NOMO-1 treated with dmso at 0.1 percent for 144 hours (cell line): Measurements from ENCODE around the gene GADD45GIP1.

Experiments used
- DNase-seq: peaks from one replicate; lab custom pipeline; 2025; ENCODE audit not compliant: unreplicated experiment; lab: John Stamatoyannopoulos, UW

Gene GADD45GIP1

DNA sequence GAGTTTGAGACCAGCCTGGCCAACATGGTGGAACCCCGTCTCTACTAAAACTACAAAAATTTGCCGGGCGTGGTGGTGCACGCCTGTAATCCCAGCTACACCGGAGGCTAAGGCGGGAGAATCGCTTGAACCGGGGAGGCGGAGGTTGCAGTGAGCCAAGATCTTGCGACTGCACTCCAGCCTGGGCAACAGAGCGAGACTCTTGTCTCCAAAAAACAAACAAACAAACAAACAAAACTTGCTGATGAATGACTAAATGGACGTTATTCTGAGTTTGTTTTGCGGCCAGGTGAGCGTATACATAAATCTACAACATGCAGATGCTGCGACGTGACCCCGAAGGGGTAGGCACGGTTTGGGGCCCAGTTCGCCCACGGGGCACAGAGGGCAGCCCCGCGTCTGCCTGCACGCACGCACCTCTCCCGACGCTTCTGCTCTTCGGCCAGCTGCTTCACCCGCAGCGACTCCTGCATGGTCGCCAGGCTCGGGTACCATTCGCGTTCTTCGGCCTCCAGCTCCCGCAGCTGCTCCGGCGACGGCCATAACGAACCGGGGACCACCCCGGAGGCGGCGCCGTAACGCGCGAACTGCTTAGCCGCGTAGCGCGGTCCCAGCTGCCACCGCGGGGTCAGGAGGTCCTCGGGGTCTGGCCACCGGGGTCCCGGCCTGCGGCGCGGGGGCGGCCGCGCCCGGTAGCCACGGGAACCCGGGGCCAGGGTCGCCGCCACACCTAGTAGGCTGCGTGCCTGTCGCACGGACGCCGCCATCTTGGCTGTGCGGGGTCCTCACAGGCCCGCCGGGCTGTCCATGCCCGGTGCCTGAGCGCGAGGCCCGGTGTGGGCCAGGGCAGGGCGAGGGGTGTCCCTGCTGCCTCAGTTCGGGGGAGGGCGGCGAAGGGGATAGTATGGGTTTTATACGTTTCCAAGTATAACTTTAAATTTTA lies at the start of gene GADD45GIP1:
GADD45GIP1 (minus strand) TSS at position 778 of the 943 bp plus-strand sequence; CDS start at position 767, 11 bp downstream.
- peak; percentile 51 for DNase-seq

DNA sequence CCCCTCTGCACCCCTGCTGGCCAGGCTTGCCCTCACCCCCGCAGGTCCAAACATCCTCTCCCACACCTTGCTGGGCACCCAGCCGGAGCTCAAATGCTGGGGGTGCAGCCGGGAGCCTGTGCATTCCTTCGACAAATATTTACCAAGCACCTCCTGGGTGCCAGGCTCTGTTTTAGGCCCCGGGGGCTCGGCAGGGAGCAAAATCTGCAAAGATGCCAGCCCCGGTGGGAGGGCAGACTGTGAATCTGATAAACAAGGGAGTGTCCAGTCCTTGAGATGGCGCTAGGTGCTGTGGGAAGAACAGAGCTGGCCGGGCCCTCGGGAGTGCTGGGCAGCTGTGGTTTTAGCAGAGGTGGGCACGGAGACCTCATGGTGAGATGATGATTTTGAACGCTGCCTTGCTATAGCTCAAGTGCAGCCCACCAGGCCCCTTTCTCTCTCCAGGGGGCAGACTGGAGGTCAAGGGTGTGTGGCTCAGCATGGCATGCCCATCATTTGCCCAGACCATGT lies 48.9 kb upstream of the GADD45GIP1 start:
- DNase-seq, result no peak

DNA sequence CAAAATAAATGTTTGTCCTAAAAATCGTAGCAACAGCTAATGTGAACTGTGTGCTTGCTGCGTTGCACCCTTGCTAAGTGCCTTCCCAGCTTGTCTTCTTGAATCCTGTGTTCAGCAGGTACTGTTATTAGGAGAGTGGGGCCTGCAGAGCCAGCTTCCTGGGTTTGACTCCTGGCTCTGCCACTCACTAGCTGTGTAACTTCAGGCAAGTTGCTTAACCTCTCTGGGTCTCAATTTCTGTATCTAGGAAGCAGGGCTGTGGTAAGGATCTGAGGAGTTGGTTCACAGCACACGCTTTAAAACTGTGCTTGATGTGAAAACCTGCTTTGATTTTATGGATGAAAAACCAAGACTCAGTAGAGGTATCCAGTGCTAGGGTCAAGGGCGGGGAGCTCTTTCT lies 48.2 kb upstream of the GADD45GIP1 start:
- no peak for DNase-seq

DNA sequence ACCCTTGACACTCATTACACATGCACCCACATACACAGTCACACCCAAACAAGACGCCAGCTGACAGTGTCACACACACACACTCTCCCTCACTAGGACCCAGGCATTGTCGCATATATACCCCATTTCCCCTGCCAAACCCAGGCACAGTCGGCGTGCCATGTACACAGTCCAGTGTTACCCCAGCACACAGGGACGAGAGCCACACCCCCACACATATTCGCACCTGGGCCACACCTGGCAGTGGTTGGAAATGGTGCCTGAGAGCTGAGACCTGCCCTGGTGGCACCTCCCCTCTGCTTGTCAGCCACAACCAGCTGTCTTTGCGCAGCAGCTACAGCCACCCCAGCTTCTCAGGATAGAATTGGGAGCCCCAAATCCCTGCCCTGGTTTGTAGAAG lies 47.2 kb upstream of the GADD45GIP1 start:
- DNase-seq, result no peak

DNA sequence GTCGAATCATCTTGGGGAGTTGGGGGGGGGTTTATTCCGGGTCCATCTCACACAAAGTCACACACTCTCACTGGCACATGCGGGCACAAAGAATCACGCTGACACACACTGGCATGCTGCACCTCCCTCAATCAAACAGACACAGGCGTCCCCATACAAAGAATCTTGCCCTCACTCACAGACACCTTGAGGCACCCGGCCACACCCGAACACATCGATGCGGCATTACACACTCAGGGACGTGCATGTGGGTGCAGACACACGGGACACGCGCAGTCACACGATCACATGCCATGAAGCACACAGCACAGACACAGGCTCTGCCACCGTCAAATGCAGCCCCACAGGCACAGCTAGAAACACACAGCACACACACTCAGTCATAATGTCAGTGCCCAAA lies 46.1 kb upstream of the GADD45GIP1 start:
- no peak for DNase-seq

DNA sequence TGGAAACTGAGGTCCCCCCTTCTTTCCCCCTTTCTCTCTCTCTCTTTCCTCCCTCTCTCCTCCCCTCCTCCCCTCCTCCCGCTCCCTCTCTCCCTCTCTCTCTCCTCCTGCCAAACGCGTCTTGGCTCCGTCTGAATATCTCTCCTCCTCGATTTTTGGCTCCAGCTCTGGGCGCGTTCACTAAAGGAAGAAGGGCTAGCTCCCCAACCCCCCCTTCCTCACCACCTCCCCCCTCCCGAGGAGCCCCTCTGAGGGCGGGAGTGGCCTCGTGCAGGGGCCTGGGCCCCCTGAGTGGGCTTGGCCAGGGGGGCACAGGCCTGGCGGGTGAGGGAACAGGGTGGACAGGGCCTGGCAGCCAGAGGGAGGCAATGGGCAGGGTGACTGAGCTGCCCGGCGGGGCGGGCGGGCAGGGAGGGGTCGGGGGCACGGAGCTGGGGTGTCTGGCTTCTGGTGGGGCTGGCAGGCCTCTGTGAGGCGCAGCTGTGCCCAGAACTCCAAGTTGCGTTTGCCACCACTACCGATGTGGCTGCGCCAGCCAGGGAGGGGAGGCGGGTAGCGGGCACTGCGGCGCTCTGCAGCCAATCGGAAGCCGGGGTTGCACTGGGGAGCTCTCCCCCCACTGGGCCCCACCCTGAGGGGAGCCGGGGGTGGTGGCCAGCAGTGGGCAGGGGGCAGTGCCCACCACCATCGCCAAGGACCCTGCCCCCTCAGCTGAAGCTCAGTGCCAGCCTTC lies 45.3 kb upstream of the GADD45GIP1 start:
- no peak for DNase-seq

DNA sequence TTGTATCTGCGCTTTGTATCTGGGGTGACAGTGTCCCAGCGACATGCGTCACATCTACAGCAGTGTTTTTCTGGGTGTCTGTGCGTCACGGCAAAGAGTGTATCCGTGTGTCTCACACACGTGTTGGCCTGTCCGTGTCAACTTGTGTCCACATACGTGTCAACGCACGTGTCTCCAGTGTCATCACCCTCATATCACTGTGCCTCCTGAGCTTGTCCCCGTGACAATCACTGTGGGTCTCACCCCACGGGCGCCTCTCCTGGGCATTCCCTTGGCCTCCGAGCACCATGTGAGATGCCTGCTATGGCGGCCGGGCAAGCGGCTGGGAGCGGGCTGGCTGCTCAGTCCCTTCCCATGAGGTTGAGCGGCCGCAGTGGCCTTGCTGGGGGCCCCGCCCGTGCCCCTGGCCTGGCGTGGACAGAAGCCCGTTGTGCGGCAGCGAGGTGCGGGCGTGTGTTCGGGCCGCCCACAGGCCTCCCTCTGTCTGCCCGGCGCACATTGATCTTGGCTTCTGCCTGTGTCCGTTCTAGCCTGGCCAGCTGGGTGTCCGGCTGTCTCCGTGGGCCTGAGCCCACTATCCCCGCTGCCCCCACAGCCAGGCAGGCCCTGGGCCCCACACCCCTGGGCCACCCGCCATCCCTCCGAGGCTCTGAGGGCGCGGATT lies 44.6 kb upstream of the GADD45GIP1 start:
- DNase-seq, result no peak

DNA sequence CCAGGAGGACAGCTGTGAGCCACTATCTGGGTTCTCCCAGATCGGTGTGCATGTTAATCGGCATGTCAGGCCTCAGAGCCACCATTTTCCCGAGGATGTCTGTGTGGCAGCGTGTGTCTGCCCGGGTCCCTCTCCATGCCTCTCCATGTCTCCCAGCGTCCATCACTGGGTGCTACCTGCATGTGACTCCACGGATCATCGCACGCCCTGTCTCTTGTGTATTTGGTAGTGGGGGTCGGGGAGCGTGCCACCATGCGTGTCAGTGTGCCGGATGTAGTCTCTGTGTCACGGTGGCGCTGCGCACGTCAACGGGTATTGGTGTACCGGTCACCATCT lies 44.1 kb upstream of the GADD45GIP1 start:
- no peak for DNase-seq

DNA sequence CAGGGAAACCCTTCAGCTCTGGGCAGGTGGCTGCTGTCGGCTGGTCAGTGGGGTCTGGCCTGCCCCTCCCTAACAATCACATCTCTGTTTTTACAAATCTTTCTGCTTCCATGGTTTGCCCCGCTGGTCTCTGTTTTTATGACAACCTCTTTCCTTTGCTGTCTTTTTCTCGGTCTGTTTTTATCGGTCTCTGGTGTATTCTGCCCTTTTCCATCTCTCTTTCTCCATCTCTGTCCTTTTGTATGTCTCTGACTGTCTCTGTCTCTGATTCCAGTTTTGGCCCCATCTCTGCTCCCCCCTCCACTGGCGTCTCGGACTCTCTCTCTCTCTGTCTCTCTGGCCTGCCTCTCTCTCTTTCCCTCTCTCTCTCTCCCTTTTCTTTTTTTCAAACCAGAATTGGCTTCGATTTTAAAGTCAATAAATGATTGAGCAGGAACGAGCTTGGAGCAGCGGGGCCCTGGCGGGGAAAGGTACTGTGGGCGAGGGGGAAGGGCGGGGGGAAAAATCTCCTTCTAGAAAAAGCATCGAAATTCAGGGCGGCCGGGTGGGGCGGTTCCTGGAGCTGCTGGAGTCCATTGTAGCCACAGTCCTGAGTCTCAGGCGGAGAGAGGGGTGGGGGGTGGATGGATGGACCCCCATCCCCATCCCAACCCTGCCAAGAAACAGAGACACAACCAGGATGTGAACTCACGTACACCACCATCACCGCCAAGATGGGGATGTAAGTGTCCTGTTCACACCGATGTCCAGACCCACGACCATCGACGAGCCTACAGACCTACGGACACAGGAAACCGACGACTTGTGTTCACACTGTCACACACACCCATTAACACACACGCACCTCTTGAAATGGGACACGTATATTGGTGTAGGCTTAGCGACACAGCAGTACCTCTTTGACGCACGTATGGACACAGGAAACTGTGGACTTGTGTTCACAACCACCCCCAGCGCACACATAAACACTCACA lies 41.2 kb upstream of the GADD45GIP1 start:
- DNase-seq, result no peak

DNA sequence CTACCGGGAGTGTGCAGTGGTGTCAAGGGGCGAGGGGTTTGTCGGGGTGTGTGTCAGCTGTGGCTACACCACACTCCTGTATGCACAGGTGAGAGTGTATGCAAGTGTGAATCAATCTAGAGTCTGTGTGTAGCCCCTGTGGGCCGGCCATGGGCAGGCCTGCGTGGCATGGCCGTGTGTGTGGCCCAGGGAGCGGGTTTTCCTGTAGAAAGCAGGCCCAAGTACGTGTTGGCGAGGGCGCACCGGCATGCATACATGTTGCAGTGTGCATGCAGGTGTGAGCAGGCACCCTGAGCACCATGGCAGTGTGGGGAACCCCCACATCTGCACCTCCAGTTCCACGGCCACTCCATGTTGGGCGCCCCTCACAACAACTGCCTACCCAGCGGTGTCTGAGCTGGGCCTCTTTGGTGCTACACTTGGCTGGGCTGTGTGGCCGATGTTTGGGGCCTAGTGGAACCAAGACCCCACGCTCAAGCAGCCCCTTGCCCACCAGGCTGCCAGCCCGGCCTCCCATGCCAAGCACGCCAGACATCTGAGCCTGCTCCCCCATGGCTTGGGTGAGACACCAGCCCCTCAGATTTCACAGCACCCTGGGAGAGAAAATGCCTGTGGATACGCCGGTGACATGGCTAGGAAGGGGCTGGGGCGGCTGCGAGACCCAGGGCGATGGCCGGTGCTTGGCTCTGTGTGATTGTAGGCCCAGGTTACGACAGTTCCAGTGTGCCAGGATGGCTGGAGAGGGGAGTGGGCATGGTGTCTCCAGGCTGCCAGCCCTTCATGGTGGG lies 40.4 kb upstream of the GADD45GIP1 start:
- DNase-seq, result no peak

DNA sequence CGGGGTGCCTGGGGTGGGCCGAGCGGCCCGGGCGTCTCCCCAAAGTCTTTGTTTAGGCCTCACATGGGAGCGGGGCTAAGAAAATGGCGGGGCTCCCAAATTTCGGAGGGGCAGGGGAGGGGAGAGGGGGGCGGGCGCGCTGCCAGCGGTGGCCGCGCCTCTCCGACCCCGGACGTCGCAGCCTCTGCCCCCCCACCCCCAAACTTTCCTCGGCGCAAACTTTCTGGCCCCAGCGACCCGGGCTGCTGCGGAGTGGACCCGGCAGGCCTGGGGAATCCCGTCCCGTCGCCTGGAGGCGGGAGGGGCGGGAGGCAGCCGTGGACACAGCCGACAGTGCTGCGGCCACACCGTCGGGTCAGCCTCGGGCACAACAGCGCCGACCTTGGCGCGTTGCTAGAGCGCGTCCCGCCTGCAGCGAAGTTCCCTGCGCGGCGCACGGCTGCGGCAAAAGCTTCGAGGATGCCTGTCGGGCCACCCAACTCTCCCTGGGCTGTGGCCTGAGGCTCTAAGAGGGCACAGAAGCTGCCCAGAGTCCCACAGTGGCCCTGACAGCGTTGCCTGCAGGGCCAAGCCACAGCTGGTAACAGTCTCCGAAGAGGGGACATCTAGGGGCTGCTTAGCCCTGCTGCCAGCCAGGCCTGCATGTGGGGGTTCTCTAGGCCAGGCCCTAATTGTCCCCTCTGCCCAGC lies 39.5 kb upstream of the GADD45GIP1 start:
- no peak for DNase-seq

DNA sequence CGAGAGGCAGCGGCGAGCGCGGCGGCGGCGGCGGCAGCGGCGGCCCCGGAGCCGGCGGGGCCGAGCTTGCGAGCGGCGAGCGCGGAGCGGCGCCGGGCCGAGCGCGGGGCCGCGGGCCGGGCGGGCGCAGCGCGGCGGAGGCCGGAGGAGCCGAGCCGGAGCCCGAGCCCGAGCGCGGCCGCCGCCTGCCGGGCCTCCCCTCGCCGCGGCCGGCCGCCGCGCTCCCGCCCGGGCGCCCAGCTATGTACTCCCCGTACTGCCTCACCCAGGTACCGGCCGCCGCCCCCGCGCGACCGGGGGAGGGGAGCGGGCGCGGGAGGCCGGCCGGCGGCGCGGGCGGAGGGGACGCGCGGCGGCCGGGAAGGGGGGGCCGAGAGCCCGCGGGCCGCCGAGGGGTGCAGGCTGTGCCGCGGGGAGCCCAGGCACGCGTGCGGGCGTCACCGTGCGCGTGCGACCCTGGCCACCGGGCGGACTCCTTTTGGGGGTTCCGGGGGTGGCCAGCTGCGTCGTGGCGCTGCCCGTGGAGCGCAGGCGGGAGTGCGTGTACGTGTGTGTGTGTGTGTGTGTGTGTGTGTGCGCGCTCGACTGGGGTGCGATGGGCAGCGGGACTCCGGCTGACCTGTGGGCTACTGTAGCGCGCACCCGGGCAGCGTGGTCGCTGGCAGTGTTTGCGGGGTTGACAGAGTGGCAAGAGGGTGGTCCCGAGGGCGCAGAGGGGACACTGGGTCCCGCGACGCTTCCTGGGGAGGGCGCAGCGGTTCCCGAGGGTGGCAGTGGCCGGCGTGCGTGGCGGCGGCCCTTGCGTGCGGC lies 38.8 kb upstream of the GADD45GIP1 start:
- no peak for DNase-seq

DNA sequence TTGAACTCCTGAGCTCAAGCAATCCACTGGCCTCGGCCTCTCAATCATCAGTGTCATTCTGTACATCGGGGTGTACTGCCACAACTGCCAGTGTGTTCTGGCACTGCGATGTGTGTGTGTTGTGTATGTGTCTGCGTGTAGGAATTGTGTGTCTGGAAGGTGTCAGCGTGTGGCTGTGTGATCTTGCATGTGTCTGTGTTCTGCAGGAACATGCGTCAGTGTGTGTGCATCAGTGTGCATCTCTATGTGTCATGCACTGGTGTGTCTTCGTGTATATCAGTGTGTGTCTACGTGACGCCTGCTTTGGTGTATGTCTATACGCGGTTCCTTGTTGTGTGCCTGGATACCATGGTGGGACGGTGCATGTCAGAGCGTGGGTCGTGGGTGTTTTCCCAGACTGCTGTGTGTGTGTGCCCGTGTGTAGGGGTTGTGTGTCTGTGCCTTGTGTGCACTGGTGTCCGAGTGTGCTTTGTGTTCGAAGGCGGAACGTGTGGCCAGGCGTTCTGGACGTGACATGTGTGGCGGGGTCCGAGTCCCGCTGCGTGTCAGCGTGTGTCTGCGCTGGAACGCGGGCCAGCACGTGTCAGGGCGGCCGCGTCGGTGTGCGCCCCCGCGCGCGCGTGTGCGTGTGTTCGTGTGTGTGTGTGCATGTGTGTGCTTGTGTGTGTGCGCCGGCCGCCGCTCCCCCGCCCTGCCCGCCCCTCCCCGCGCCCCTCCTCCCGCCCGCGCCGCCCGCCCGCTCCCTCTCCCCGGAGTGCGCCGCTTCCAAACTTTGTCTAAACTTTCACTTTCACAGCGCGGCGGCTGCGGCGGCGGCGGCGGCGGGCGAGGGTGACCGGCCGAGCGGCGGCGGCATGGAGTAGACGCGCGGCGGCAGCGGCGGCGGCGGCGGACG lies 37.9 kb upstream of the GADD45GIP1 start, which contains the start of gene NFIX:
NFIX (plus strand) TSS at position 775 of the 895 bp plus-strand sequence. CDS start 363 bp downstream, outside the sequence.
- DNase-seq, result peak; percentile 36

DNA sequence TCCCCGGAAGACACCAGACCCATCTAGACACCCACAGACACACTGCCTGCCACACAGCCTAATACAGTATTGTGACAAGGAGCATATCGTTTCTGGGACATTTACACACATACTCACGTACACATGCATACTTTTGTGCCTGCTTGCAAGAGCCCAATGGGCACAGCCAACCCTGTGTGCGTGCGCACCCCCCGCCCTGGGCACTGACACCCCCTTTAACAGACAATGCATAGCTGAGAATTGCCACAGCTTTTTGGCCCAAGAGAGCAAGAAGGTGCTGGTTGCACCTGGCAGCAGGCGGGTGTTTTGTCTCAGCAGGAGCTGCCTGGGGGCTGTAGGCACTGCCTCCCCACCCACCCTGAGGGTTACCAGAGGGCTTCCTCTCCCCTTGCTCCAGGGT lies 36.5 kb upstream of the GADD45GIP1 start:
- DNase-seq, result no peak

DNA sequence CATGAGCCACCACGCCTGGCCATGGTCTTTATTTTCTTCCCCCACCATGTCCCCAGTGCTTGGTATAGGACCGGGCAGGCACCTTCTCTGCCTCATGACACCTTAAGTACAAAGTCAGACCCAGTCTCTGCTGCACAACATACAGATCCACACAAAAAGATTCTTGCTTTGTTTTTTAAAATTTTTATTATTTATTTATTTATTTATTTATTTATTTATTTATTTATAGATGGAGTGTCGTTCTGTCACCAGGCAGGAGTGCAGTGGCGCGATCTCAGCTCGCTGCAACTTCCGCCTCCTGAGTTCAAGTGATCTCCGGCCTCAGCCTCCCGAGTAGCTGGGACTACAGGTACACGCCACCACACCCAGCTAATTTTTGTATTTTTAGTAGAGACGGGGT lies 35.7 kb upstream of the GADD45GIP1 start:
- no peak for DNase-seq

DNA sequence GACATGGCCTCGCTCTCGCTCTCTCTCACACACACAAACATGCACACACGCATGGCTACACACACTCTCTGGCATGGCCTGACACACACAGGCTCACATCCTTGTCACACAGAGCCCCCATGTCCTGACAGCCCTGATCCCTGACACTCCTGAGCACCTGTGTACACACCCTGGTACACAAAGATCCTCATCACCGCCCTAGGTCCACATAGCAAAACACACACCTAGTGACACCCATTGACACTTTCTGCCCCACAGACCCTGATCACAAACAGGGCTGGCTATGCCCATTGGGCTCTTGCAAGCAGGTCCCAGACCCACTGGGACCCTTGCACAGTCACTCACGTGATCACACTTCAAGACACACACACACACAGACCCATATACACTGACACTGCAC lies 34.3 kb upstream of the GADD45GIP1 start:
- no peak for DNase-seq

DNA sequence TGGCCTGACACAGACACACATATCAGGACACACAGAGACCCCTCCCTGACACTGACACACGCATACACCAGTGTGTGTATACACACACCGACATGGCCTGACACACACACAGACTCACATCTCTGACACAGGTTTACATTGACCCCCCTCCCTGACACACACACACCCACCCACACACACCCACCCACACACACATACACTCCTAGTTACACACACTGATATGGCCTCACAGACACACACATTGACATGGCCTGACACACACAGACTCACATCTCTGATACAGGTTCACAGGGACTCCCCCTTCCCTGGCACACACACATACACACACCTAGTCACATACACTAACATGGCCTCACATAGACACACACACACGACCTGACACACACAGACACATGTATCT lies 33.8 kb upstream of the GADD45GIP1 start:
- no peak for DNase-seq
